Fibroblast of mammary gland (primary cell): ENCODE measurements around the gene SLCO4A1.

Source experiments
- DNase-seq: peaks from one replicate; pipeline ENCODE4 v3.0.0-alpha.2; 2010; ENCODE audit warnings: low read depth
- H3K4me3 ChIP-seq: 2 replicates; pipeline ENCODE4 v1.5.1; 2011; ENCODE audit warnings: low read depth, mild to moderate bottlenecking, low read length, moderate library complexity; ENCODE audit not compliant: control insufficient read depth
- CTCF ChIP-seq: conservative IDR thresholded peaks from 2 replicates; pipeline ENCODE4 v1.5.1; 2011; ENCODE audit warnings: low read depth, low read length, inconsistent platforms; ENCODE audit not compliant: control insufficient read depth, insufficient read depth

The SLCO4A1 gene

DNA sequence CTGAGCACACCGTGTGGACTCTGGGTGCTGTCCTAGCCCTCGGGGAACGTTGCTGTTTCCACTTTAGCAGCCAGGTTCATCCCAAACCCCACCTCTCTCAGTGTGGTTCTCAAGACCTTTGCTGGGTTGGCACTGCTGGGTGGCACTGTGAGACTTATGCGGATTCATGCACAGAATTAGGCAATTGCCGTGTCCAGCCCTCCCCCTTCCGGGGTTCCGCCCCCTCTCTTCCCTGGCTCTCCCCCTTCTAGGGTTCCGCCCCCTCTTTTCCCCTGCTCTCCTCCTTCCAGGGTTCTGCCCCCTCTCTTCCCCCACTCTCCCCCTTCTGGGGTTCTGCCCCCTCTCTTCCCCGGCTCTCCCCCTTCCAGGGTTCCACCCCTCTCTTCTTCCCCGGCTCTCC lies 39.8 kb upstream of the SLCO4A1 start:
- no peak for TF ChIP-seq CTCF
- DNase-seq, result no peak
- no peak overlapping the region for H3K4me3 ChIP-seq

- DNase-seq, result peak; percentile 67
- no peak for TF ChIP-seq CTCF
- no peak overlapping the region for H3K4me3 ChIP-seq
Observed at GRCh38 chr20:62603021-62603906, 39.0 kb upstream of the SLCO4A1 start.

GRCh38 chr20:62603907-62604785 lies 38.2 kb upstream of the SLCO4A1 start:
- TF ChIP-seq CTCF, result no peak
- no peak overlapping the region for H3K4me3 ChIP-seq

DNA sequence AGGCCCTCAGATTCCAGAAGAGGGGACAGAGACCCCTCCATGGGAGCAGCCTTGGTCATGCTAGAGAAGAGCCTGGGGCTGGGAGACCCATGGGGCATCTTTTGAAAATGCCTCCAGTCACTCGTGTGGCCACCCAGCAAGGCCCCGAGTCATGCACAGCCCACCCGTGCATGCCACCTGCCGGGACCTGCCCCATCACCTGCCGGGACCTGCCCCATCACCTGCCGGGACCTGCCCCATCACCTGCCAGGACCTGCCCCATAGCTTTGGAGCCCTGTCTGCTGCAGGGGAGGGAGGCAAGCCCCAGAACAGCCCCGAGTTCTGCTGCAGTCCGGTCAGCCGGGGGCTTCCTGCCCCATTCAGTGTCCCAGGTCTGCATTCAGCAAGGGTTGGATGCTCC lies 37.5 kb upstream of the SLCO4A1 start:
- no peak for DNase-seq
- no peak overlapping the region for H3K4me3 ChIP-seq
- no peak for TF ChIP-seq CTCF

More at GRCh38 chr20:62603907-62604785, 38.2 kb upstream of the SLCO4A1 start:
- DNase-seq, result no peak

DNA sequence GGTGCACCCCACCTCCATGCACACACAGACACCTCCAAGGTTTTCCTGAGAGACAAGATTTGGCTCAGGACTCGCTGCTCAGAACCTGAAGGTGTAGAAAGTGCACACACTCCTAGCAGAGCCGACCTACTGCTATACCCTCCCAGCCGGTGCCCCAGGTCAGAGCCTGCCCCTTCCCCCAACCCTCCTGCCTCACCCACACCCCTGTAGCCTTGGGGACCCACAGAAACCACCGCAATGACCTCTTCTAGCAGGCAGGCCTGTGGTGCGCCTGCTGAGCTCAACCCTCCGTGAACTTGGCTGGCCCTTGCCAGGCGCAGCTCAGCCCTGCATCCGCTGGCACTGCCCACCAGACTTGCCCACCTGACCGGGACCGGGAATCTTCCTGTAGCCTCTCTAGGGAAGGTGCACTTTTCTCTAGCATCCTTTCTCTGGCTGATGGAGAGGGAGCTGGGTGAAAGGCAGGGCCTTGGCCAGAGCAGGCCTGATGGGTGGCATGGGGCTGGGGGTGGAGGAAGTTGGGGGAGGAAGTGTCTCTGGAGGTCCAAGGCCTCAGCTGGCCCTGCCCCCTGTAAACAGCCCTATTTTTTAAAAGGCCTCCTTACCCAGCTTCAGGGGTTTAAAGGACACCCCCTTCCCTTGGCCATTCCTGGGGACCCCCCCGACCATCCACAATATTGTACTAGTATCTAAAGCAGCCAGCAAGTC lies 36.9 kb upstream of the SLCO4A1 start:
- H3K4me3 ChIP-seq, result no peak overlapping the region
- no peak for TF ChIP-seq CTCF
- no peak for DNase-seq

DNA sequence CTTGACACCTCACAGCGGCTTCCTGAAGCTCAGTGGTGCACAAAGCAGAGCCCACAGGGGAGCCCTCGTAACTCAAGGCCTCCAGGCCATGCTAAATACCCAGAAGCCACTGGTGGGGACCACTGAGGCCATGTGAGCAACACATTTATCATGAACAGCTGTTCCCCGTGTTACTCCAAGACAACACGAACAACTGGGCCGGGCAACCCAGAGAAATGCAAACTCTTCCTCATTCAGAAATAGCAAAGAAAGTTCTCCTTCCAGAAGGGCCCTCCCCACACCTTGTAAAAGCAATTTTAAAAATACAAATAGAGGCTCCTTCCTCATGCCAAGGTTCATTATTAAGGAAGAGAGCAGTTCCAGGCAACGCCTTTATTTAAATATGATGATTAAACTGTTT lies 36.3 kb upstream of the SLCO4A1 start:
- no peak overlapping the region for H3K4me3 ChIP-seq
- DNase-seq, result no peak
- TF ChIP-seq CTCF, result no peak
